IPS-18c (cell line): ENCODE results near the gene ROPN1L.
A peak's percentile ranks its signal among the peaks of the same experiment; 100 is the strongest.

Experiments used
- H3K4me3 ChIP-seq: 2 replicates; pipeline ENCODE4 v1.7.0; 2013; ENCODE audit warnings: low read depth, mild to moderate bottlenecking, low read length, moderate library complexity; ENCODE audit not compliant: insufficient read depth
- H3K9me3 ChIP-seq: one replicate; pipeline ENCODE4 v1.6.1; 2013; ENCODE audit warnings: mild to moderate bottlenecking, low read length, moderate library complexity; ENCODE audit not compliant: control insufficient read depth, insufficient read depth

The ROPN1L gene

GRCh38 chr5:10421896-10422691 is 19.6 kb upstream of the ROPN1L start:
- H3K4me3 ChIP-seq = no peak overlapping the region

DNA sequence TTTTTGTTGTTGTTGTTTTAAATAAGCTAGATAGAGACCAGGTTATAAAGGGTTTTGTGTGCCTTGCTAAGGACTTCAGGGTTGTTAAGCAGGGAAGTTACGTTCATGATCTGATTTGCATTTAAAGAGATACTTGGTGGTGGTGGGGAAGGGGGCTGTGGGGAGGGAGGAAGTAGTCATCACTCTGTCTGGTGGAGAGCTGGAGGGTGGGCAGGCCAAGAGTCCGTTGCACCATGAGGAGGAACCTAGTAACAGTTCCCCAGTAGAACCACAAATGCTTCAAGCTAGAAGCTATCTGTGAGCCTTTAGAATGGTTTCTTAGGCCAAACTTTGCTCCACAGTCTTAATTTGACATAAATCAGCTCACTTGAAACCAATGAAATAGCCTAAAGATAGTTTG is 18.7 kb upstream of the ROPN1L start:
- Histone ChIP-seq H3K4me3 (no peak overlapping the region), H3K9me3 (no peaks in the 10 kb centered on the region)

More at GRCh38 chr5:10421896-10422691, 19.6 kb upstream of the ROPN1L start:
- no peaks in the 10 kb centered on the region for H3K9me3 ChIP-seq

- H3K9me3 ChIP-seq = no peaks in the 10 kb centered on the region
- H3K4me3 ChIP-seq = no peak overlapping the region
Measured at GRCh38 chr5:10424124-10424731, 17.5 kb upstream of the ROPN1L start.

- Histone ChIP-seq H3K9me3 (no peaks in the 10 kb centered on the region), H3K4me3 (no peak overlapping the region)
Measured at GRCh38 chr5:10427201-10427600, 14.5 kb upstream of the ROPN1L start.

DNA sequence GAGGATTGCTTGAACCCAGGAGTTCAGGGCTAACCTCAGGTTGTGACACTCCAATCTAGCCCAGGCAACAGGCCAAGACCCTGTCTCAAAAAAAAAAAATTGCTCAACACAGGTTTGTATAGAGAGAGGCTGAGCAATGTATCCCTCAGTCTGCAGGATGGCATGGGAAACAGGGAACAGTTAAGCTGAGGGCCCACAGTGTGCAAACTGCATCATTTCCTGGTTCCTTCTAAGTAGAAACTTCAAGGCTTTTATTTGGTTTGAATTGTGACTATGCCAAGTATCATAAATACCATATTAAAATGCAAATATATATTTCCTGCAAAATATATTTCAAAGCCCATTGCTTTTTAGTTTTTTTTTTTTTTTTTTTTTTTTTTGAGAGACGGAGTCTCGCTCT is 13.7 kb upstream of the ROPN1L start:
- Histone ChIP-seq H3K9me3 (no peaks in the 10 kb centered on the region), H3K4me3 (no peak overlapping the region)

DNA sequence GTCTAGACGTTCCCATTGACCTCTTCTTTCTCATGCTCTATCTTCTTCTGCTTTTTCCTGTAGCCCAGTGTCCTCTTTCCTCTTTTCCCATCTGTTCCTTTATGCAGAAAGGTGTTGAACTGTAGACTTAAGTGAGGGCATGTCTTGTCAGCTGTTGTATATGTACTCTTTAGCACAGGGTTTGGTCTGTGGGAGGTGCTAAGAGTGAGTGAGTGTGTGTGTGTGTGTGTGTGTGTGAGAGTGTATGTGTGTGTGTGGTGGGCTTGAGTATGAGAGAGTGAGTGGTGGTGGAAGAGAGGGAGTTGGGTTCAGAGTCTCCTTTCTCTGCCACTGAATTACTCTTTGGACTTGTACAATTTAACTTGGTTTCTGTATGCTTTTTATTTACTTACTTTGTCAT is 10.3 kb upstream of the ROPN1L start:
- H3K4me3 ChIP-seq = no peak overlapping the region
- no peaks in the 10 kb centered on the region for H3K9me3 ChIP-seq

DNA sequence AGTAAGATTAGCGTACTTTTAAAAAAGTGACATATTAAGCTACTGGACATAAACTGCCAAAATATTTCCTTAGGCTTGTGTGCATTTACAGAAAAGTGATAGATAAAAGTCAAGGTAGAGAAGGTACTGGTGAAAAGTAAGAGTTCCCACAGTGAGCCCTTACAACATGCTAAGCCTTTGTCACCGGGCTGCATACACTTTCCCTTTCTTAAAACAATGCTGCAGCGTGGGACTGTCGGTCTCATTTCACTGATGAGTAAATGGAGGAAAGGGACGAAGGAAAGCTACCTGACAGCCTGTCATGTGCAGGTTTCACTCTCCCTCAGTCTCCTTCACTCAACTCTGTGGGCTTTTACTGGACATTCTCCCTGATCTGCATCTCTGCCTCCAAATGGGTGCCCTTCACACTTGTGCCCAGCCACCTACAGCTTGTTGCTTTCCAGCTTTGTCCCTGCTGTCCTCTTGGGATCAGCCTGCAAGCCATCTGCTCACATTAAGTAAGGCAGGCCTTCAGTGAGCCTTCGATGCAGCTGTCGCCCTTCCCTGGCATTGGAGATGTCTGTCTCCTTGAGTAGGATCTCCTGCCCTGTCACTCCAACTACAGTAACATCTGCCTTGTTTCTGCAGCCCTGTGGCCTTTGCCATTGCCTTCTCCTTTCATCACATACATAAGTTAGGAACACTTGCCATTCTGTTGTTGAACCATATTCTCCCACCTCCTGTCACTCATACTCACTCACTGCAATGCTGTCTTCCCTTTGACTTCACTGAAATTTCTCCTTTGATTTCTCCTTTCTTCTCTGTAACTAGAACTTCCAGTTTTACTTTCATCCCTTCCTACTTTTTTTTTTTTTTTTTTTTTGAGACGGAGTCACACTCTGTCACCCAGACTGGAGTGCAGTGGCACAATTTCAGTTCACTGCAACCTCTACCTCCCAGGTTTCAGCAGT is 9.3 kb upstream of the ROPN1L start:
- Histone ChIP-seq H3K4me3 (no peak overlapping the region), H3K9me3 (no peaks in the 10 kb centered on the region)

- H3K4me3 ChIP-seq = no peak overlapping the region
- no peaks in the 10 kb centered on the region for H3K9me3 ChIP-seq
Measured at GRCh38 chr5:10434392-10434791, 7.3 kb upstream of the ROPN1L start.

- H3K9me3 ChIP-seq = no peaks in the 10 kb centered on the region
- H3K4me3 ChIP-seq = no peak overlapping the region
Measured at GRCh38 chr5:10438301-10438700, 3.4 kb upstream of the ROPN1L start.

DNA sequence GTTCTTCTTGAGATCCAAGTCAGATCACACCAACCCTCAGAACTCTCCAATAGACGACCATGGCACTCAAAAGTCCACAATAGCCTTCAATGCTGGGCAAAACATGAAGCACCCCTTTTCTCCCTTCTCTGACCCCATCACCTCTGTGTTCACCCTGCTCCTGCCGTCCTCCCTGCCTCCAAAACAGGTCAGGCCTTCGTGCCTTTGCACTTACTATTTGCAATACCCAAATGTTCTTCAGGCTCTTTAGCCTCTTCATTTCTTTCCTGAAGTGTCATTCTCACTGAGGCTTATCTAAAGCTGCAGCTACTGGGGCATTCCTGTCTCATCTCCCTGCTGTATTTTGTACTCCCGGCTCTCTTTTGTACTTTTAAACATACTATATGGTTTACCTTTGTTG is 2.0 kb upstream of the ROPN1L start:
- H3K4me3 ChIP-seq = no peak overlapping the region
- no peaks in the 10 kb centered on the region for H3K9me3 ChIP-seq

GRCh38 chr5:10440367-10440990 is 1.2 kb upstream of the ROPN1L start:
- H3K9me3 ChIP-seq = no peaks in the 10 kb centered on the region
- peak overlapping the region; percentile 59; the same call in 1 of the 2 replicates for H3K4me3 ChIP-seq

DNA sequence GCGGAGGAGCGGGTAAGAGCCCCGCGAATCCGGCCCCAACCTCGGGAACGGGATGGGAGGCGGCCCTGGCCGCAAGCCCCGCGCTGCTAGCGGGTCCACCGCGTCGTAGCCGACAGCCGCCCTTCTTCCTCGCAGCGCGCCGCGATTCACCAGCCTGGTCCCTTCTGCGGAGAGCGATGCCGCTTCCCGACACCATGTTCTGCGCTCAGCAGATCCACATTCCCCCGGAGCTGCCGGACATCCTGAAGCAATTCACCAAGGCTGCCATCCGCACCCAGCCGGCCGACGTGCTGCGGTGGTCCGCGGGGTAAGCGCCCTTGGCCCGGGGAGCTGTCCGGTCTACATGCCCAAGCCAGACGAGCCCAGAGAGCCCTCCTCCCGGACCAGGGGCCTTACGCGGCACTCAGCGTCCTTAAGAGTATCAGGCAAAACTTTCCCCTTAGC is 335 bp downstream of the ROPN1L start:
- peak overlapping the region; percentile 59 for H3K4me3 ChIP-seq
- no peaks in the 10 kb centered on the region for H3K9me3 ChIP-seq

DNA sequence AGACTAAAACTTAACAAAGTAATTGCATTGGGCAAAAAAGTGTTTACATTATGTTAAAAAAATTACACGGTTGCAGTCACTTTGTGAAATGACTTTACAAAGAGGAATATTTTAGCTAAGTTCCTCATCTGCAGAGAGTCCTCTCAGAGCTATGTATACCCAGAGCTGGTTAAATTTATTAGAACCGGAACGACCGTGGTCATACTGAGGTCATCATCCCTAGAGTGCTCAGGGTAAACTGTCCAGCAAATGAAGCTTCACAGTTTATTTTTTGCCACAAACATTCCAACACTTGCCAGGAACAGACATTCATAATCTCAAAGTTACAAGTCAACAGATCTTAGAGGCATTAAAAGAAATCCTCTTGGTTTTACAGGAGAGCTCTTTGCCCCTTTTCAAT is 897 bp downstream of the ROPN1L start:
- H3K4me3 ChIP-seq = peak overlapping the region; percentile 59; the same call in 1 of the 2 replicates
- no peaks in the 10 kb centered on the region for H3K9me3 ChIP-seq

DNA sequence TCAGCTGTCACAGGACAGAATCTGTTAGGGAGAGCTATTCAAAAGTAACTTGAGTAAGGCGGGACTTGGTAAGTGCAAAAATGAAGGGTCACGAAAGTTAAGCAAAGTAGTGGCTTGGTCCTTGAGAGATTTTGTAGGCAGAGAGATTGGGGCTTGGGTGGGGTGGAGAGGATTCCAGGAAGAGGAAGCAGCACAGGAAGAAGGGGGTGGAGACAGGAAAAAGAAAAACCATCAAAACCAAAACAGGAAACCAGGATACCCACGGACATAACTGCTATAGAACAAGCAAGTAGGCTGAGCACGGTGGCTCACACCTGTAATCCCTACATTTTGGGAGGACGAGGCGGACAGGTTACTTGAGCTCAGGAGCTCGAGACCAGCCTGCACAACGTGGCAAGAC is 3.7 kb downstream of the ROPN1L start:
- H3K9me3 ChIP-seq = no peaks in the 10 kb centered on the region
- H3K4me3 ChIP-seq = no peak overlapping the region

DNA sequence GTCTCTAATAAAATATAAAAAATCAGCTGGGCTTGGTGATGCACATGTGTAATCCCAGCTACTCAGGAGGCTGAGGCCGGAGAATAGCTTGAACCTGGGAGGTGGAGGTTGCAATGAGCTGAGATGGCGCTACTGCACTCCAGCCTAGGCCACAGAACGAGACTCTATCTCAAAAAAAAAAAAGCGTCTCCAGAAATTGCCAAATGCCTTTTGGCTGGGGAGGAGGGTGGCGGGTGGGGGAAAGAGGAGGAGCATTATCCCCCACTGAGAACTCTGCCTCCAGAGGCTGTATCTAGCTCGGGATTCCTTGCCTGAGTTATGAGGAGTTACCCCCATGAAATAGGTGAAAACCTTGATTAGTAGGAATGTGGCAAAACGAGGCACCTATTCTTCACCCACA is 4.8 kb downstream of the ROPN1L start:
- no peak overlapping the region for H3K4me3 ChIP-seq
- H3K9me3 ChIP-seq = no peaks in the 10 kb centered on the region

GRCh38 chr5:10447041-10447440 is 5.4 kb downstream of the ROPN1L start:
- H3K4me3 ChIP-seq = no peak overlapping the region
- no peaks in the 10 kb centered on the region for H3K9me3 ChIP-seq

- Histone ChIP-seq H3K4me3 (no peak overlapping the region), H3K9me3 (no peaks in the 10 kb centered on the region)
Measured at GRCh38 chr5:10448754-10449360, 7.2 kb downstream of the ROPN1L start.
